ENCODE results near the gene ISG20.

Gene ISG20

DNA sequence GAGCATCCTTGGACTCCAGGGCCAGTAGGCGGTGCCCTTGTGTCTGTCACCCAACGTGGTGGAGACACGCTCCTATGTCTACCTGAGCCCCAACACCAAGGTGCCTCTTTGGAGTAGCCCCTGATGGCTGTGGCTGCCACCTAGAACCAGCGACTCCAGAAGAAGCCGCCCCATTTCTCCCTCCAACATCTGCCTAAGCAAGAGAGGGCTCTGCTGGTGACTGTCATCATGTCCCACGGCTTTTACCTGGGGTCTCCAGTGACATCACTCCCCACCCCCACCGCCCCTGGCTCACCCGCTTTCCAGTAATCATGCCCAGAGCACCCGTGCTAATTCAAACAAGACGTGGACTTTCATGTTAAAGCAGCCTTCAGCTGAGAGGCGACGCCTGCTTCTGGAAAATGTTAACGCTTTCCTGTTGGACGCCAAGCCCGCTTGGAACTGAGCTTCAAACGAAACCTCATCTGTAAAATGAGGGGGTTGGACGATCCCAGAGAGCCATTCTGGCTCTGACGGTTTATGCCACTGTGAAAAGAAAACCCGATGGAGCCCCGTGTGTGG lies 57.0 kb downstream of the ISG20 start:
- DNase-seq = no peak

DNA sequence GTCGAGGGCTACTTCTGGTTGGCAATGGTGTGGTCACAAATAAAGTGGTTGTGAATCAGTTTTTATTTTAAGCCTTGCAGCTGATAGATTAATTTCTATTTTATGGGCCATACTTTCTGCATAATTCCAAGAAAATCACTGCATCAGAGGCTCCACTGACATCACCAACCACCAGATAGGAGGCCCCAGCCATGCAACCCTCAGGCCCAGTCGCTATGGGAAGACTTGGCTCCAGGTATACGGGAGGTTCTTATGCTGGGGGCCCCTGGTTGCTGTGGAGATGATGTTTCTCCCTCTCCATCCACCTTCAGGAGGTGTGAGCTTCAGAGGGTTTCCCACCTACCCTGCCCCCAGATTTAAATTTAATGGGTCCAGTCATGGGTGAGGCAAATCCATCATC lies 57.4 kb downstream of the ISG20 start:
- no peak for DNase-seq

DNA sequence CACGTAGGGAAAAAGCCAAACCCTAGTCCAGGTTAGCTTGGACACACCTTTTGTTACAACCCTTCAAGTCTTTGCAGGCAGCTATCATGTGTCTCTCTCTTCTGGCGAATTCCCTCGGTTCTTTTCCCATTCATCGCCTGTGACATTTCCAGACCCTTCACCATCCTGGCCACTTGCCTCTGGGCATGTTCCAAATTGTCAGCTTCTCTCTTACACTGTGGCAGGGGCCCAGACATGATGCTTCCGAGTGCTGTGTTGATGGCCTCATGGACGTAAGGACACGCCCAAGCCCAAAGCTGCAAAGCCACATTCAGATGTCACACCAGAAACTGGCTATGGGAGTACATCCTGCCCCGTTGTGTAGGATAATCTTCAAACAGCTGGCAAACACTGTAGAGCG lies 58.5 kb downstream of the ISG20 start:
- no peak for DNase-seq

DNA sequence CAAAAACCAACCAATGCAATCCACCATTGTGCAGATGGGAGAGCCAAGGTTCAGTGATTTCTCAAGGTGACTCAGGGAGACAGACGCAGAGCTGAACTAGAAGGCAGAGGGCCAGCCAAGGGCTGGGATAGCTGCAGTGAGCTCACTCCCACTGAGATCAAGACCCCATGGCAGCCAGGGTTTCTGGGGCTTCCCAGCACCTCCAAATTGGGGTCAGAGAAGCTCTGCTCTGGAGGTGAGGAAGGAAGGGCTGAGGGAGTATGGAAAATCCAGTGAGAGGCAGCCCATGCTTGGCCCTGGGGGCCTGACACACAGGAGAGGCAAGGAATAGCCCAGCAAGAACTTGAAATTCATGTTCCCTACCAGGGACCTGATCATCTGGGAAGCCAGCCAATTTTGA lies 61.0 kb downstream of the ISG20 start:
- no peak for DNase-seq

DNA sequence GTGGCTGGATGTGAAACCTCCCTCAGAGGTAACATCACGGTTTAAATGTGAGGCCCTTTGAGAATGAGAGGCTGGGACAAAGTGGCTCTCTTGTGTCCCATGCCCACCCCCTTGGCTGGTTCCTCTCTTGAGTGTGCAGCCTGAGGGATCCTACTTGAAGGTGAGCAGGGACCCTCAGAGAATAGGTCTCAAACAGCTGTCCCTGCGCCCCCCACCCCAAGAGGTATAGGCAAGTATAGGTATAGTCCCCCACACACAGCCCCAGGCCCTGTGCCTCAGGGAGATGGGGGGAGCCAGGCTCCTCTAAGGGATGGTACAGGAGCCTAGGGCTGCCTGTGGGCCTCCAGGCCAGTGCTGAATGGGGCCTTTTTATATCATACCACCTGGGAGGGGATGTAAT lies 61.9 kb downstream of the ISG20 start:
- no peak for DNase-seq

DNA sequence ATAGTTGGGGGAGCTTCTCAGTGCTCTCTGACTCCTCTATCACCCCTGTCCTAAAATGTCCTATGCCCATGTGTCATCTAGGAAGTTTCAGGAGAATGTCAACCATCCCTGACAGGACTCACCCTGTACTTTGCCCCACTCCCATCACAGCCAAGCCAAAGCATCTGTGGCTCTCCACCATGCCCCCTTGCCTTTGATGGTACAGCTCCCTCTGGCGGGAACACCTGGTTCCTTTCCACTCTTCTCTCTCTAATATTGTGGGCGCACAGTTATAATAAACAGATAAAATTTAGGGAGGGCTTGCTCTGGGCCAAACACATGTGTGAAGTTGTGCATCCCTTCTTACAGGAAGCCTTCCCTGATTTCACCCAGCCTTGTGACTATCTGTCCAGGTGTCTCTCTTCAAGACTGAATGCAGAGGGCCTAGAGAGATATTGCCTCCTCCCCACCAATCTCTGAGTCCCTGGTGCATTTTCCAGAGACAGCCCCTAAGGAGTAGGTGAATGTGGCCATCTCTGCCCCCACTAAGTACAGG lies 62.8 kb downstream of the ISG20 start:
- peak; percentile 30 for DNase-seq

GRCh38 chr15:88702983-88703382 lies 64.2 kb downstream of the ISG20 start:
- DNase-seq = no peak

- no peak for DNase-seq
These were observed 64.7 kb downstream of the ISG20 start for GRCh38 chr15:88703533-88703932.

- DNase-seq = no peak
These were observed 66.3 kb downstream of the ISG20 start for GRCh38 chr15:88704791-88705768.

DNA sequence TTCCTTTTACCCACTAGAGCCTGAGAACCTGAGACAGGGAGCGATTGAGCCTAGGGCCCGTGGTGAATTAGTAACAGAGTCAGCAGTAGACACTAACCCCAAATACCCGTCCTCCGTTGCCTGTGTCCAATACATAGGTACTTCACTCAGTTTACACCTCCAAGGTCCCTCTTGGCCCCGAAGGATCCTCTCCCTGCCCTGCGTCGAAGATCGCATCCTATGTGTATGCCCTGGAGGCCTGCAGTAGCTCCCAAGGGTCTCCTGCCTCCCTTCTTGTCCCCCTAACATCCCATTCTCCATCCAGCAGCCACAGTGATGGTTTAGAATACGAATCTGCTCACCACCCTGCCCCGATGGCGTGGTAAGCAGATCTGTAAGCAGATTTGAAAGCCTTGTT lies 67.0 kb downstream of the ISG20 start:
- no peak for DNase-seq
